Neural progenitor cell (in vitro differentiated cells): ENCODE results near the gene NCS1. TPM values are rescaled to one million over a fixed set of nuclear protein-coding genes. Genes with fewer than 3 reads are reported as not detected.

Experiments
- DNase-seq: peaks from one replicate; pipeline ENCODE4 v3.0.0-alpha.2; 2016; ENCODE audit warnings: low spot score
- H2AFZ ChIP-seq: fragments of 200-600 bp; sonication (generic); replicated peaks from 2 replicates; pipeline ENCODE4 v1.6.1; 2016; ENCODE audit warnings: antibody characterized with exemption
- H3F3A ChIP-seq: fragments of 200-600 bp; sonication (generic); 2 replicates; pipeline ENCODE4 v1.6.1; 2016; ENCODE audit warnings: antibody characterized with exemption, low read depth
- H3K27ac ChIP-seq: fragments of 200-600 bp; sonication (generic); 2 replicates; pipeline ENCODE4 v1.5.1; 2016; ENCODE audit warnings: mild to moderate bottlenecking
- H3K27me3 ChIP-seq: fragments of 200-600 bp; sonication (generic); 2 replicates; pipeline ENCODE4 v1.6.1; 2016; ENCODE audit warnings: mild to moderate bottlenecking, moderate library complexity
- H3K36me3 ChIP-seq: fragments of 200-600 bp; sonication (generic); 2 replicates; pipeline ENCODE4 v1.5.1; 2016
- H3K4me1 ChIP-seq: fragments of 200-600 bp; sonication (generic); 2 replicates; pipeline ENCODE4 v1.6.1; 2016; ENCODE audit warnings: mixed run types
- H3K4me2 ChIP-seq: fragments of 200-600 bp; sonication (generic); 2 replicates; pipeline ENCODE4 v1.6.1; 2016
- H3K4me3 ChIP-seq: fragments of 200-600 bp; sonication (generic); 2 replicates; pipeline ENCODE4 v1.5.1; 2016
- H3K79me2 ChIP-seq: fragments of 200-600 bp; sonication (generic); 2 replicates; pipeline ENCODE4 v1.6.1; 2016; ENCODE audit warnings: low read depth
- H3K9ac ChIP-seq: fragments of 200-600 bp; sonication (generic); 2 replicates; pipeline ENCODE4 v1.6.1; 2016
- H3K9me3 ChIP-seq: fragments of 200-600 bp; sonication (generic); 2 replicates; pipeline ENCODE4 v1.5.1; 2016; ENCODE audit warnings: low read depth
- H4K20me1 ChIP-seq: fragments of 200-600 bp; sonication (generic); 2 replicates; pipeline ENCODE4 v1.6.1; 2016; ENCODE audit warnings: low read depth
- H3K27ac Mint-ChIP-seq: 3 replicates; pipeline ENCODE4 v1.8.0; 2021; ENCODE audit warnings: mixed read lengths
- H3K27me3 Mint-ChIP-seq: 2 replicates; pipeline ENCODE4 v1.8.0; 2022; ENCODE audit warnings: low read depth, mild to moderate bottlenecking, inconsistent platforms, moderate library complexity, mixed read lengths; ENCODE audit not compliant: insufficient read depth
- H3K36me3 Mint-ChIP-seq: 3 replicates; pipeline ENCODE4 v1.8.0; 2021; ENCODE audit warnings: mixed read lengths
- H3K4me1 Mint-ChIP-seq: 3 replicates; pipeline ENCODE4 v1.8.0; 2021; ENCODE audit warnings: mixed read lengths
- H3K4me3 Mint-ChIP-seq: 3 replicates; pipeline ENCODE4 v1.8.0; 2021; ENCODE audit warnings: mild to moderate bottlenecking, moderate library complexity, mixed read lengths
- H3K9me3 Mint-ChIP-seq: 3 replicates; pipeline ENCODE4 v1.8.0; 2020; ENCODE audit warnings: mixed read lengths
- EZH2 ChIP-seq: fragments of 200-600 bp; sonication (generic); IDR thresholded peaks from 2 replicates; pipeline ENCODE4 v1.6.1; 2017; ENCODE audit warnings: antibody characterized with exemption, mild to moderate bottlenecking, moderate library complexity
- EZH2phosphoT487 ChIP-seq: fragments of 200-600 bp; sonication (generic); IDR thresholded peaks from 2 replicates; pipeline ENCODE4 v1.6.1; 2017; ENCODE audit warnings: antibody characterized with exemption
- total RNA-seq: library from RNA; depleted of rRNA; stranded (reverse); fragments of >200 nt; gene quantifications from 2 replicates; pipeline ENCODE4 v1.2.3, GENCODE V29; 2015; ENCODE audit warnings: low replicate concordance
- TF ChIP-seq, protein P1 (sequence below): fragments of 200-600 bp; sonication (generic); IDR thresholded peaks from 2 replicates; pipeline ENCODE4 v1.5.1; 2017; ENCODE audit warnings: antibody characterized with exemption, mild to moderate bottlenecking

The NCS1 gene
- total RNA-seq, 1 donor from 2014 or later: 16.0 TPM

DNA sequence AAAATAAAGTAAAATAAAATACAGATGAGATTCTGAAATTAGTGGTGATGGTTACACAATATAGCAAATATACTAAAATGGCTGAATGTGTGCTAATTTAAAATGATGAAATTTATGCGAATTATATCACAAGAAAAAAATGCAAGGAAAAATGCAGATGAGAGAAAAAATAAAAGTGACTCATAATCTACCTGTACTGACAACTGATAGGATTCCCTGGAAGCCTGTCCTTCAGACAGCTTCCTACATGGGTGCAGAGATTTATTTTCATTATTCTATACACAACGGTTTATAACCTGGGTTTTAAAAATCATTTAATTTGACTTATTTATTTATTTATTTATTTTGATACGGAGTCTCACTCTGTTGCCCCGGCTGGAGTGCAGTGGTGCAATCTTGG is 5.8 kb upstream of the NCS1 start:
- peaks cover 7% of the 10 kb centered on the region for H3K27me3 ChIP-seq
- Mint-ChIP-seq H3K27ac (no peak overlapping the region), H3K36me3 (no peaks in the 10 kb centered on the region), H3K4me1 (peaks cover 12% of the 10 kb centered on the region), H3K9me3 (no peaks in the 10 kb centered on the region), H3K4me3 (no peak overlapping the region), H3K27me3 (peaks cover 30% of the 10 kb centered on the region)
- no peak overlapping the region for H3K9ac ChIP-seq
- H3K4me1 ChIP-seq: no peaks in the 10 kb centered on the region
- H3K9me3 ChIP-seq: no peaks in the 10 kb centered on the region
- TF ChIP-seq EZH2phosphoT487 (no peak), EZH2 (no peak)
- TF ChIP-seq, protein P1, sequence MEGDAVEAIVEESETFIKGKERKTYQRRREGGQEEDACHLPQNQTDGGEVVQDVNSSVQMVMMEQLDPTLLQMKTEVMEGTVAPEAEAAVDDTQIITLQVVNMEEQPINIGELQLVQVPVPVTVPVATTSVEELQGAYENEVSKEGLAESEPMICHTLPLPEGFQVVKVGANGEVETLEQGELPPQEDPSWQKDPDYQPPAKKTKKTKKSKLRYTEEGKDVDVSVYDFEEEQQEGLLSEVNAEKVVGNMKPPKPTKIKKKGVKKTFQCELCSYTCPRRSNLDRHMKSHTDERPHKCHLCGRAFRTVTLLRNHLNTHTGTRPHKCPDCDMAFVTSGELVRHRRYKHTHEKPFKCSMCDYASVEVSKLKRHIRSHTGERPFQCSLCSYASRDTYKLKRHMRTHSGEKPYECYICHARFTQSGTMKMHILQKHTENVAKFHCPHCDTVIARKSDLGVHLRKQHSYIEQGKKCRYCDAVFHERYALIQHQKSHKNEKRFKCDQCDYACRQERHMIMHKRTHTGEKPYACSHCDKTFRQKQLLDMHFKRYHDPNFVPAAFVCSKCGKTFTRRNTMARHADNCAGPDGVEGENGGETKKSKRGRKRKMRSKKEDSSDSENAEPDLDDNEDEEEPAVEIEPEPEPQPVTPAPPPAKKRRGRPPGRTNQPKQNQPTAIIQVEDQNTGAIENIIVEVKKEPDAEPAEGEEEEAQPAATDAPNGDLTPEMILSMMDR: no peak
- H2AFZ ChIP-seq: no peak overlapping the region
- H4K20me1 ChIP-seq: no peaks in the 10 kb centered on the region
- no peaks in the 10 kb centered on the region for H3K79me2 ChIP-seq
- DNase-seq: no peak
- no peaks in the 10 kb centered on the region for H3K36me3 ChIP-seq
- H3F3A ChIP-seq: peaks cover 9% of the 10 kb centered on the region
- H3K27ac ChIP-seq: no peak overlapping the region
- no peak overlapping the region for H3K4me2 ChIP-seq
- H3K4me3 ChIP-seq: no peak overlapping the region

GRCh38 chr9:130167927-130168326 is 4.3 kb upstream of the NCS1 start:
- H3K36me3 ChIP-seq: no peaks in the 10 kb centered on the region
- peaks cover 11% of the 10 kb centered on the region for H3K27me3 ChIP-seq
- DNase-seq: no peak
- Mint-ChIP-seq H3K36me3 (no peaks in the 10 kb centered on the region), H3K9me3 (no peaks in the 10 kb centered on the region), H3K27me3 (peaks cover 31% of the 10 kb centered on the region), H3K27ac (no peak overlapping the region), H3K4me1 (peaks cover 12% of the 10 kb centered on the region), H3K4me3 (no peak overlapping the region)
- H3K9me3 ChIP-seq: no peaks in the 10 kb centered on the region
- peaks cover 2% of the 10 kb centered on the region for H3K79me2 ChIP-seq
- H3K9ac ChIP-seq: no peak overlapping the region
- H3F3A ChIP-seq: peaks cover 15% of the 10 kb centered on the region
- H3K4me1 ChIP-seq: no peaks in the 10 kb centered on the region
- H3K27ac ChIP-seq: no peak overlapping the region
- H4K20me1 ChIP-seq: no peaks in the 10 kb centered on the region
- no peak overlapping the region for H2AFZ ChIP-seq
- TF ChIP-seq EZH2phosphoT487: no peak
- no peak for TF ChIP-seq EZH2
- TF ChIP-seq, protein P1: peak; percentile 12
- H3K4me3 ChIP-seq: no peak overlapping the region
- H3K4me2 ChIP-seq: no peak overlapping the region

DNA sequence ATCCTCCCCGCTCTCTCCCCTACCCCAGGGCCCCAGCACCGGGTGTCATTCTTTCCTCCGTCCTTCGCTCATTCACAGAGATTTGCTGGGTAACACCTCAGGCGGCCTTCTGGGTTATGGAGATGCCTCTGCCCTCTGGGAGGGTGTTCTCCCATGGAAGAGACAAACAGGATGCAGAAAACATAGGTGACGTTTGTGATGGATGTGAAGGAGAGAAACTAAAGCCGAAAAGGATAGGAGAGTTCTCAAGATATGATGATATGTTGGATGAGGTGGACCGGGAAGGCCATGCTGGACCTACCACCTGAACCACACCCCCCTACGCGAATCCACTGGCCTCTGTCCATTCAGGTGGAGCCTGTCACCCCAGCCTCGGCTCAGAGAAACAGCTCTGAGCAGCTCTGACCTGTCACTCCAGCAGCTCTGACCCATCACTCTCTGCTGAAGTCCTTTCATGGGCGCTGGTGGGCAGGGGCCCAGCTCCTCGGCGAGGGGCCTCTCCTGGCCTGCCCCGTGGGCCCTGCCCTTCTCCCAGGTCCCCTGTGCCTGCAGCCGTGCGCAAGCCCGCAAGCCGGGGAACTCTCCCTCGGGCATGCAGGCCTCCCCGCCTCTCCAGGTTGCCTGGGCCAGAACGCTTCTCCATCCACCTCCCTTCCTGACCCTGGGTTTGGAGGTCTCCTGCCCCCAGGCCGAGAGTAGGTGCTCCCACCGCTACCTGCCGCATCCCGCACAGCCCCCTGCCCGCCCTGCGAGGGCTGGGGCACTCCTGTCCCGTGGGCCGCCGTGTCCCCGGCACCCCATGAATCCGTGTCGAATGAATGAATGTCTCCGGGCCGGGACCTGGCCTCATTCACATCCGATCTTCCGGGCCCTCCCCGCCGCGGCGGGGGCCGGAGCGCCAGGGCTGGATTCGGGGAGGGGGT is 717 bp upstream of the NCS1 start:
- Histone ChIP-seq H3K9me3 (no peaks in the 10 kb centered on the region), H3K36me3 (no peaks in the 10 kb centered on the region), H3K4me2 (peak overlapping the region; percentile 95), H3K9ac (no peak overlapping the region), H3K79me2 (peaks cover 28% of the 10 kb centered on the region), H3K27me3 (peaks cover 11% of the 10 kb centered on the region), H4K20me1 (no peaks in the 10 kb centered on the region), H3K27ac (no peak overlapping the region), H3K4me1 (peaks cover 3% of the 10 kb centered on the region), H3K4me3 (peak overlapping the region; percentile 56), H2AFZ (peak overlapping the region; percentile 94), H3F3A (peaks cover 15% of the 10 kb centered on the region)
- TF ChIP-seq EZH2: peak; percentile 24
- TF ChIP-seq, protein P1: no peak
- H3K4me1 Mint-ChIP-seq: peaks cover 20% of the 10 kb centered on the region
- H3K27ac Mint-ChIP-seq: peak overlapping the region; percentile 70
- H3K27me3 Mint-ChIP-seq: peaks cover 22% of the 10 kb centered on the region
- no peaks in the 10 kb centered on the region for H3K36me3 Mint-ChIP-seq
- peak overlapping the region; percentile 84 for H3K4me3 Mint-ChIP-seq
- no peak for DNase-seq
- H3K9me3 Mint-ChIP-seq: no peaks in the 10 kb centered on the region
